ENCODE measurements around the gene BRD7.

The BRD7 gene

GRCh38 chr16:50278251-50278650 lies 90.5 kb downstream of the BRD7 start:
- Histone ChIP-seq H3K4me3 (ENCODE audit: insufficient read depth, low read length, poor library complexity, severe bottlenecking) (no peak overlapping the region), H3K27ac (ENCODE audit: low read depth, low read length) (no peak overlapping the region), H3K4me2 (ENCODE audit: low read depth, low read length, poor library complexity, severe bottlenecking) (no peak overlapping the region), H4K20me1 (ENCODE audit: low read depth, low read length) (no peaks in the 10 kb centered on the region; the same call in 1 of the 2 replicates), H3K36me3 (ENCODE audit: low read length) (no peaks in the 10 kb centered on the region), H2AFZ (ENCODE audit: low read depth, low read length, severe bottlenecking) (no peak overlapping the region), H3K79me2 (ENCODE audit: insufficient read depth, low read length) (0 out of 2 replicates have a peak, but pooled peaks cover 3% of the 10 kb centered on the region), H3K9me2 (replicated peaks; ENCODE audit: insufficient read depth, low read length) (no peaks in the 10 kb centered on the region), H3K9me3 (ENCODE audit: insufficient read depth, low read length) (no peaks in the 10 kb centered on the region), H3F3A (ENCODE audit: insufficient read depth) (peaks cover 24% of the 10 kb centered on the region), H3K9ac (ENCODE audit: low read length) (no peak overlapping the region), H3K27me3 (ENCODE audit: low read length) (no peaks in the 10 kb centered on the region)
- TF ChIP-seq CTCF (IDR thresholded peaks at IDR 0.05; ENCODE audit: insufficient read depth, low read length, poor library complexity, severe bottlenecking) (no peak), EZH2phosphoT487 (conservative IDR thresholded peaks at IDR 0.05; ENCODE audit: low read length) (no peak)

- Histone ChIP-seq H3K4me3 (ENCODE audit: insufficient read depth, low read length, poor library complexity, severe bottlenecking) (no peak overlapping the region), H3K9me3 (ENCODE audit: insufficient read depth, low read length) (no peaks in the 10 kb centered on the region), H2AFZ (ENCODE audit: low read depth, low read length, severe bottlenecking) (no peak overlapping the region), H4K20me1 (ENCODE audit: low read depth, low read length) (no peaks in the 10 kb centered on the region; the same call in 1 of the 2 replicates), H3F3A (ENCODE audit: insufficient read depth) (peaks cover 25% of the 10 kb centered on the region), H3K27me3 (ENCODE audit: low read length) (no peaks in the 10 kb centered on the region), H3K4me2 (ENCODE audit: low read depth, low read length, poor library complexity, severe bottlenecking) (no peak overlapping the region), H3K79me2 (ENCODE audit: insufficient read depth, low read length) (0 out of 2 replicates have a peak, but pooled peaks cover 3% of the 10 kb centered on the region), H3K27ac (ENCODE audit: low read depth, low read length) (0 out of 2 replicates have a peak overlapping the region, but pooled peaks have one; percentile 16), H3K9me2 (replicated peaks; ENCODE audit: insufficient read depth, low read length) (no peaks in the 10 kb centered on the region), H3K36me3 (ENCODE audit: low read length) (no peaks in the 10 kb centered on the region), H3K9ac (ENCODE audit: low read length) (no peak overlapping the region)
- TF ChIP-seq CTCF (IDR thresholded peaks at IDR 0.05; ENCODE audit: insufficient read depth, low read length, poor library complexity, severe bottlenecking) (no peak), EZH2phosphoT487 (conservative IDR thresholded peaks at IDR 0.05; ENCODE audit: low read length) (no peak)
These were observed 91.8 kb downstream of the BRD7 start for GRCh38 chr16:50276801-50277555.

- no peaks in the 10 kb centered on the region for H3K9me3 ChIP-seq (ENCODE audit: insufficient read depth, low read length)
- H3K27me3 ChIP-seq (ENCODE audit: low read length) = no peaks in the 10 kb centered on the region
- 0 out of 2 replicates have a peak overlapping the region, but pooled peaks have one; percentile 16 for H3K27ac ChIP-seq (ENCODE audit: low read depth, low read length)
- H3K79me2 ChIP-seq (ENCODE audit: insufficient read depth, low read length) = 0 out of 2 replicates have a peak, but pooled peaks cover 3% of the 10 kb centered on the region
- H4K20me1 ChIP-seq (ENCODE audit: low read depth, low read length) = no peaks in the 10 kb centered on the region; the same call in 1 of the 2 replicates
- H3K36me3 ChIP-seq (ENCODE audit: low read length) = no peaks in the 10 kb centered on the region
- H3K9ac ChIP-seq (ENCODE audit: low read length) = no peak overlapping the region
- H3K9me2 ChIP-seq (replicated peaks; ENCODE audit: insufficient read depth, low read length) = no peaks in the 10 kb centered on the region
- TF ChIP-seq CTCF (IDR thresholded peaks at IDR 0.05; ENCODE audit: insufficient read depth, low read length, poor library complexity, severe bottlenecking) (no peak), EZH2phosphoT487 (conservative IDR thresholded peaks at IDR 0.05; ENCODE audit: low read length) (no peak)
- no peak overlapping the region for H3K4me3 ChIP-seq (ENCODE audit: insufficient read depth, low read length, poor library complexity, severe bottlenecking)
- no peak overlapping the region for H2AFZ ChIP-seq (ENCODE audit: low read depth, low read length, severe bottlenecking)
- peaks cover 25% of the 10 kb centered on the region for H3F3A ChIP-seq (ENCODE audit: insufficient read depth)
- no peak overlapping the region for H3K4me2 ChIP-seq (ENCODE audit: low read depth, low read length, poor library complexity, severe bottlenecking)
These were observed 92.5 kb downstream of the BRD7 start for GRCh38 chr16:50276326-50276640.
